HepG2 (cell line): ENCODE measurements around the gene MSI2. TPM values are rescaled to one million over a fixed set of nuclear protein-coding genes. Genes with fewer than 3 reads are reported as not detected.

Experiments
- AKNA ChIP-seq: sonication (generic); formaldehyde crosslinking; IDR thresholded peaks from 2 replicates; pipeline ENCODE4 v1.4.0; 2020; ENCODE audit warnings: missing genetic modification reagents, borderline replicate concordance
- ATF1 ChIP-seq: IDR thresholded peaks from 2 replicates; pipeline ENCODE4 v1.6.1; 2016; ENCODE audit warnings: mild to moderate bottlenecking, control low read depth
- BCL3 ChIP-seq: sonication (generic); formaldehyde crosslinking; IDR thresholded peaks from 2 replicates; pipeline ENCODE4 v1.5.1; 2020; ENCODE audit warnings: mild to moderate bottlenecking, missing genetic modification reagents, moderate library complexity
- DBP ChIP-seq: sonication (generic); formaldehyde crosslinking; IDR thresholded peaks from 2 replicates; pipeline ENCODE4 v1.4.0; 2020; ENCODE audit warnings: missing genetic modification reagents; ENCODE audit errors: not compliant biosample characterization
- FOXA3 ChIP-seq: IDR thresholded peaks from 2 replicates; pipeline ENCODE4 v1.6.1; 2016; ENCODE audit warnings: missing genetic modification reagents, missing compliant biosample characterization
- HMGA1 ChIP-seq: sonication (generic); formaldehyde crosslinking; conservative IDR thresholded peaks from 2 replicates; pipeline ENCODE4 v1.4.0; 2020; ENCODE audit warnings: missing genetic modification reagents
- MIXL1 ChIP-seq: IDR thresholded peaks from 2 replicates; pipeline ENCODE4 v1.6.1; 2016
- MNT ChIP-seq: fragments of 450-650 bp; IDR thresholded peaks from 2 replicates; pipeline ENCODE4 v1.6.1; 2016
- RFX1 ChIP-seq: fragments of 450-650 bp; IDR thresholded peaks from 2 replicates; pipeline ENCODE4 v1.6.1; 2017
- SOX13 ChIP-seq, 3 experiments: fragments of 450-650 bp in 1 of 3; sonication (generic) in 1 of 3; formaldehyde crosslinking in 1 of 3; IDR thresholded peaks in 2 of 3; conservative IDR thresholded peaks in 1 of 3; 2 replicates each; pipeline versions ENCODE4 v1.5.0 to v1.6.1; 2016 to 2020; ENCODE audit warnings: antibody characterized with exemption in 1 of 3, mild to moderate bottlenecking in 1 of 3, missing compliant biosample characterization in 1 of 3, missing genetic modification reagents in 1 of 3, moderate library complexity in 1 of 3
- SOX5 ChIP-seq: IDR thresholded peaks from 2 replicates; pipeline ENCODE4 v1.6.1; 2016; ENCODE audit warnings: borderline replicate concordance
- THRA ChIP-seq: sonication (generic); formaldehyde crosslinking; IDR thresholded peaks from 2 replicates; pipeline ENCODE4 v1.4.0; 2020; ENCODE audit warnings: missing genetic modification reagents, borderline replicate concordance
- TOPORS ChIP-seq: sonication (generic); formaldehyde crosslinking; IDR thresholded peaks from 2 replicates; pipeline ENCODE4 v1.8.0; 2023; ENCODE audit warnings: mild to moderate bottlenecking, missing genetic modification reagents
- ZBTB37 ChIP-seq: sonication (generic); formaldehyde crosslinking; IDR thresholded peaks from 2 replicates; pipeline ENCODE4 v1.4.0; 2020; ENCODE audit warnings: mild to moderate bottlenecking, missing genetic modification reagents
- ZFP41 ChIP-seq: sonication (generic); formaldehyde crosslinking; IDR thresholded peaks from 2 replicates; pipeline ENCODE4 v1.4.0; 2020; ENCODE audit warnings: mild to moderate bottlenecking, missing genetic modification reagents, borderline replicate concordance
- ZIK1 ChIP-seq: sonication (generic); formaldehyde crosslinking; IDR thresholded peaks from 2 replicates; pipeline ENCODE4 v1.5.0; 2020; ENCODE audit warnings: mild to moderate bottlenecking, low read depth, missing genetic modification reagents, borderline replicate concordance
- ZNF367 ChIP-seq: sonication (generic); formaldehyde crosslinking; IDR thresholded peaks from 2 replicates; pipeline ENCODE4 v1.4.0; 2020; ENCODE audit warnings: missing genetic modification reagents, borderline replicate concordance
- ZNF772 ChIP-seq: sonication (generic); formaldehyde crosslinking; IDR thresholded peaks from 2 replicates; pipeline ENCODE4 v1.5.0; 2020; ENCODE audit warnings: mild to moderate bottlenecking, missing genetic modification reagents
- ZNF776 ChIP-seq: sonication (generic); formaldehyde crosslinking; IDR thresholded peaks from 2 replicates; pipeline ENCODE4 v1.4.0; 2020; ENCODE audit warnings: mild to moderate bottlenecking, missing genetic modification reagents
- polyA plus RNA-seq, 8 experiments: library from polyadenylated mRNA; depleted of rRNA in 3 of 8; stranded (reverse) in 7 of 8; unstranded in 1 of 8; fragments of >200 nt; fragmentation: Illumina TruSeq in 4 of 8; extraction: Trizol in 4 of 8; gene quantifications; 2 replicates each; pipeline versions ENCODE4 v1.2.1 to v1.2.3, GENCODE V29; 2011 to 2016; ENCODE audit warnings: low read depth in 4 of 8, missing spikeins in 1 of 8, mixed read lengths in 1 of 8; ENCODE audit not compliant: insufficient read depth in 1 of 8
- total RNA-seq, 5 experiments: library from RNA; depleted of rRNA; stranded (reverse); fragments of >200 nt; fragmentation: Illumina TruSeq; extraction: Trizol; gene quantifications; 2 replicates each; pipeline ENCODE4 v1.2.3, GENCODE V29; 2016; ENCODE audit warnings: low read depth in 1 of 5

Gene MSI2
- total and polyA plus RNA-seq, 2 of the 13 experiments (the other 11 are each of a cell fraction or from before 2014, with no cell fraction given) = 77.5 to 78.4 TPM

GRCh38 chr17:57293077-57293476, 36.8 kb downstream of the MSI2 start (continued):
- no peak for TF ChIP-seq ZBTB37
- TF ChIP-seq SOX5 (CRISPR knock-in tag) = peak; percentile 66; the same call in 1 of the 2 replicates
- TF ChIP-seq TOPORS = no peak
- peak; percentile 62 for TF ChIP-seq FOXA3 (CRISPR knock-in tag)
- TF ChIP-seq DBP = no peak
- TF ChIP-seq AKNA (CRISPR knock-in tag) = no peak
- TF ChIP-seq ZNF367 (CRISPR knock-in tag) = no peak
- TF ChIP-seq MIXL1 = 0 out of 2 replicates have a peak, but pooled peaks have one; percentile 19
- no peak for TF ChIP-seq RFX1
- TF ChIP-seq MNT = no peak
- TF ChIP-seq ZFP41 (CRISPR knock-in tag) = no peak
- TF ChIP-seq SOX13 (IDR thresholded peaks at IDR 0.05) = no peak
- peak in 1 of 2 experiments; percentile 55; a peak in 2 of 4 replicates for TF ChIP-seq SOX13 (CRISPR knock-in tag; conservative IDR thresholded peaks at IDR 0.05 in 1 of 2, IDR thresholded peaks at IDR 0.05 in 1 of 2)
- TF ChIP-seq ZIK1 = no peak
- TF ChIP-seq BCL3 = no peak
- no peak for TF ChIP-seq ZNF776 (CRISPR knock-in tag)
- 0 out of 2 replicates have a peak, but pooled peaks have one; percentile 26 for TF ChIP-seq THRA (CRISPR knock-in tag)
- no peak for TF ChIP-seq ATF1 (CRISPR knock-in tag)
- 0 out of 2 replicates have a peak, but pooled peaks have one; percentile 61 for TF ChIP-seq ZNF772 (CRISPR knock-in tag)
- TF ChIP-seq HMGA1 (CRISPR knock-in tag) = no peak
